Umbilical cord (tissue), 2 donors: ENCODE results near the gene RUNX1. TPM values are rescaled to one million over a fixed set of nuclear protein-coding genes. Genes with fewer than 3 reads are reported as not detected.

Experiments
- DNase-seq: peaks from one replicate; pipeline ENCODE4 v3.0.0-alpha.2; 2015; ENCODE audit warnings: low spot score
- total RNA-seq: library from RNA; depleted of rRNA; stranded (reverse); fragments of >200 nt; gene quantifications from one replicate; pipeline ENCODE4 v1.2.3, GENCODE V29; 2014; ENCODE audit warnings: low replicate concordance; ENCODE audit not compliant: insufficient read depth

The RUNX1 gene
- total RNA-seq, 1 donor from 2014 or later: 30.8 TPM

- DNase-seq: no peak
Measured at GRCh38 chr21:34857874-34858273, 191.2 kb downstream of the RUNX1 start.

- DNase-seq: no peak
Measured at GRCh38 chr21:34857122-34857713, 191.9 kb downstream of the RUNX1 start.

- DNase-seq: peak; percentile 55
Measured at GRCh38 chr21:34852448-34852847, 196.7 kb downstream of the RUNX1 start.

GRCh38 chr21:34850166-34850690 lies 198.9 kb downstream of the RUNX1 start:
- DNase-seq: no peak

DNA sequence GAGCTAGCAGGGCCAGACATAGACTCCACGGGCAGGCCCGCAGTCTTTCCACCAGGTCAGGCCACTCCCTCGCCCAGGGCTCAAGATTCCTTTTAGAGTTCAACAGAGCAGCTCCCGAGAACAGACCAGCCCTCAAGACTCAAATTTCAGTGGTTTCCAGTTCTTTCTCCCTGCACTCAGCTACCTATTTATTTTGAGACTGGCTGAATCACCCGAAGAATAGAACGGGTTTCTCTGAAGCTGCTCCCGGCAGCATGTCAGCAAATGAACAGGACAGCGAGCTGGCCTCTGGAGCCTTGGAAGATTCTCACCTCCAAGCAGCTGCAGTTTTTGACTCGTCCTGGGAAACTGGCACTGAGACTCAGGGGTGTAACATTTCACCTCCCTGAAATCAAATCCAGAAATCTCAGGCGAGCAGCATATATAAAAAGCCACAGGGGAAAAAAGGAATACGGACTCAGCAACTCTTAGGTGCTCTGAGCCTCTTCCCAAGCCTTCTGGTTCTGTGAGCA lies 202.4 kb downstream of the RUNX1 start:
- DNase-seq: peak; percentile 88

DNA sequence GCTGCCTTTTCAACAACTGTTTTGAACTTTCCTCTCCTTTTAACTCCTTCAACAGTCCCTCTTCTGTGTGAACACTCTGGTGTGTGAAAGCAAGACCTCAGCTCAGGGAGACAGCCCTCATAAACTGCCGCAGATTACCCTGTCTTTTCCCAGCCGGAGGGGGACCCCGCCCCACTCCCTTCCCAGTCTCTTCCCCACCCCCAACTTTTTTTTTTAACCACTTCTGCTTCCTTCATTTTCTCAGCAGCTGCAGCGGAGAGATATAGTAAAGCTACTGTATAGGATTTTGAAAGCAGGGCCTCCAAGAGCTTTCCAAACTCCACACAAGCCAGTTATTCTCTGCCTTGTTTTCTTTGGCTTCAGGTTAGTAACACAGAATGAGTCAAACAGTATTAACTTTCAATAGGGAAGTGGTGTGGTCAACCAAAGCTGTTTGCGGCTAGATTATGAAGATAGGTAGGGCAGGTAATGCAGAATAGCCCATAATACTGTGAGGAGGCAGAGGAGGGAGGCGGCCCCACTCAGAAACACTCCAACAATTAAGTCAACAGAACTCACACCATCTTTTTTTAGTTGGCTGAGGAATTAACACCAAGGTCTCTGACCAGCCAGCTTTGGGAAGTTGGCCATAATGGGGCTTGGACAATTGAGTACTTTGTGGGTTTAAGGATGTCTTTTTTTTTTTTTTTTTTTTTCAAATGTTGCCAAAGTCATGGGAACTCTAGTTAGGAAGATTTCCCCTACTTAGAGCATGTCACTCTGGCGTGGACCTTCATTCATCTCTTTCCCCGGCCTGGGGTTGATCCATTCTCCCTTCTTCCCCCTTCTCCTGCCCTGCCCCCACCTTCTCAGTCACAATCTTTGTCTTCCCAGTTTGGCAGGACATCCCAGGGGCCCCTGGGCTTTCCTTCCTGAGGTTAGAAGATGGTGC lies 203.3 kb downstream of the RUNX1 start:
- peak; percentile 78 for DNase-seq

GRCh38 chr21:34844924-34845238 lies 204.2 kb downstream of the RUNX1 start:
- DNase-seq: no peak

- no peak for DNase-seq
Measured at GRCh38 chr21:34844013-34844923, 204.8 kb downstream of the RUNX1 start.

DNA sequence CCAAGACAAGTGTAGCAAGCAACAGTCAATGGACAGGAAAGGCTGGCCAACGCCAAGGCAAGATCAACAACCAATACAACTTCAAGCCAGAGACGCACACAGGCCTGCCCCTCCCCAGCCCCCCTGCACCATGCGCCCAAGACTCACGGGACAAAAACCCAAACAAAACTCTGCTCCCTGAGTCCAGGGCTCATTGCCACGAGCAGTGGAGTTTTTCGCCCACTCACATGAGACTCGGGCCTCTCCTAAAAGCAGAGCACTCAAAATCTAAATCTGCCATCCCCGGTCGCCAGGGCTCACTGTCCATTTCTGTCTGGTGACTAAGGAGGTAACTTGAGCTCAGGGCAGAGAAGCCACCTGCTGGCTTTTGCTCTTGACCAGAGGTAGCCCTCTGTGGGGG lies 205.5 kb downstream of the RUNX1 start:
- no peak for DNase-seq

DNA sequence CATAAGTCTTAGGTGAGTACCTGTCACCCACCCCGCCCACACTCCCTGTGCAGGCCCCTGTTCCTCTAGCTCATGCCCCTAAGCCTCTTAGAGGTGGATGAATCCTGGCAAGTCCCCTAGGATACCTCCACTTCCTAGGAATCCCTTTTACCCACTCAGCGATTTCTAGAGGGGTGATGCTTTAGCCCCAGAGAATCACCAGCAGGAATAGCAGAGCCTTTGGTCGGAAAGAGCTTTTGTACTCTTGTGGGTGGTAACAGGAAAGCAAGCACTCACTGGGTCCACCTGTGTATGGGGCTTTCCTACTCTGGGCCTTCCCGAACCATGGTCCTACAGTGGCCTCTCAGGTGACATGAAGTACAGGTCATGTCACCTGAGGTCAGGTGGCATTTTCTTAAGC lies 207.9 kb downstream of the RUNX1 start:
- DNase-seq: no peak

DNA sequence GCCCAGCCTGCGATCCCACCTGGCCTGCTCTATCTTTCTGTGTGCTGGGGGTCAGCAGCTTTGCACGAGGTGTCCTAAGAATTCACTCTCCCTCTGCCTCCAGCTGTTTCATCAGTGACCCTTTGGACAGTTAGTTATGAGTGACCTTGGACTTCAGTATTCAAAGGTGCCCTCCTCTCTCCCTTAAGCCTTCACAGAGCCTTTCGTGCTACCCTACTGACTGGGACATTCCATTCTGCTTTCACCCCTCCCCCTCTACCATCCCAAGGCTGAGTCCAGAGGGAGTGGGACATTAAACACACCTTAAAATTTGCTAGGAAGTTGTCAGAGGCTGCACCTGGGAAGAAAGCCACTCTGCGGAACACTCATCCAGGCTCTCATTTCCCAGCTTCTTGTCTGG lies 208.4 kb downstream of the RUNX1 start:
- DNase-seq: no peak

DNA sequence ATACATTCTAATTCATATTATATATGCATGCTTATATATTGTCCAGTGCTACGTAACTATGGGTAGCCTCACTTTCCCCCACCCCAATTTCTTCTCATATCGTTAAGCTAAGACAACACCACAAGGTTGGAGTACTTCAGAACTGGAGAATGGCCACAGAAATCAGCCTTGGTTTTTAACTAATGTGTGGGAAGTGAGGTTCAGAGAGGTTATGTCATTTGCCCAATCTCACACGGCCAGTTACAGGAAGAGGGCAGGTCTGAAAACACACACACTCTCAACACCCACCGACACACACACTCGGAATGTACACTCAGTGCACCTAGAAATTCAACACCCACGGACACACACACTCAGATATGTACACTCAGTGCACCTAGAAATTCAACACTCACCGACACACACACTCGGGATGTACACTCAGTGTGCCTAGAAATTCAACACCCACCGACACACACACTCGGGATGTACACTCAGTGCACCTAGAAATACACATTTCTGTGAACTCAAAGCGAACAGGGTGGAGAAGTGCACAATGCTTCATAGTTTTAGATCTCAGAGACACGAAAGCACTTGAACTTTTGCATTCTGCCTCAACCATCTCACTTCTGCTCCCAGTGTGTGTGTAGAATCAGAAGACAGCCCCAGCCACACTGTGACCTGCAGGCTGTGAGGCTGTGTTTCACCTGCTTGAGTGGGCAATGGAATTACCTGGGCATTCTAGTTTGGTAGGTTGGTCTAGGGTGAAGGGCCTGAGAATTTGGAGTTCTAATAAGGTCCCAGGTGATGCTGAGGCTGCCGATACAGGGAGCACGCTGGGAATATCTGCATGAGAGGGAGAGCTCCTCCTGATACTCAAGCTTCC lies 209.9 kb downstream of the RUNX1 start:
- DNase-seq: no peak

DNA sequence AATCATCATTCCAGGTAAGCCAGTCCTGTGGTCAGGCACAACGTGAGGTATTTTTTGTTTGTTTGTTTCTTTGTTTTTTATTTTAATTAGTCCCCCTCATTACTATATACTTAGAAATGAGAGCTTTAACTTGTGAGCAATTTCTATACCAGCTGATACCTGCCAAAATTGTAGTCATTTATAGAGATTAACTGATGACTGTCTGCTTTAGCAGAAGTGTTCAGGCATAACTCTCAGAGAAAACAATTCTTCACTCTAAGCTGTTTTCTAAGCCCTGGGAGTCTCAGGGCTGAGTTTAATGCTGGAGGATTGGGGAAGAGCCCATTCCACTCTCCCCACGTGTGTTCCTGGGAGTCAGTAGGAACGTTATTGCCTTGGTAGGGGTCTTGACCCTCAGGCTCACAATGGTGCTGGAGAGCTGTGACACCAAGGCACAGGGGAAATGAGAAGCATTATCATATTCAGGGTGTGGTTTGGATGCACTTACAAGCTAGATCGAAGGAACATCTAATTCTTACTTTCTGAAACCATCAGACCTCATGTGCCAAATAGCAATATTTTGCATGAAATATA lies 212.1 kb downstream of the RUNX1 start:
- DNase-seq: peak; percentile 40

DNA sequence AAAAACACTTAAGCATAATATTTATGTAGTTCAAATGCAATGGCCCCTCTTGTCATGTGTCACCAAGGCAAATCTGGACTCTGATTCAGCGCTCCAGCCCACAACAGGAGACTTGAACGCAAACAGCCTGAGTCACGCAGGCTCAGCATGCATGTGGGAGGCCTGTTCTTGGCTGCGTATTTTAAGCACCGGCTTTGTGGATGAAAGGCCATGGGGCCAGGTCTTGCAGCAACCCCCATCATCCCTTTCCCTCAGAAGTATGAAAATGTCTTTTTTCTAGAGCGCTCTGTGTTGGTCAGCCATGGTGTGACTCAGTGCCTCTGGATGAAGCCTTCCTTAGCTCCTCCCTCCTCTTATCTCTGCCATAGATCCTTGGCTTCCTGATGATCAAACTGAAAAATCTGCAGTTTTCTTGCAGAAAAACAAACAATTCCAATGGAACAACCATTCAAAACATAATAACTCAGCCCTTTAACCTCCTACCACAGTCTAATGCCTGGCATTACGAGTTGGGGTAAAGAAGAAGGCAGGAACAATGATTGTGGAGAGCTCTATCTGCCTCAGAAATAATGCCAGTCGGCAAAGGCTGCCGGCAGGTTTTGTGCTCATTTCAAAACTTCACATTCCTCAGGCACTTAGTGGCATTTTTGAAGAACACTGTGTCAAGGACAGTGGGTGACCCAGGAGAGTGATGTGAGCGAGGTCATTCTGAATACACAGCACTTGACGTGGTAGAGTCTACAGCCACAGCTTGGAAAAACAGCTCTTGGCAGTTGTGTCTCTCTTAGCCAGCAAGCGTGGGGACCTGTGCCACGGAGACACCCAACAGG lies 212.8 kb downstream of the RUNX1 start:
- DNase-seq: peak; percentile 96

GRCh38 chr21:34835526-34835925 lies 213.6 kb downstream of the RUNX1 start:
- DNase-seq: no peak

DNA sequence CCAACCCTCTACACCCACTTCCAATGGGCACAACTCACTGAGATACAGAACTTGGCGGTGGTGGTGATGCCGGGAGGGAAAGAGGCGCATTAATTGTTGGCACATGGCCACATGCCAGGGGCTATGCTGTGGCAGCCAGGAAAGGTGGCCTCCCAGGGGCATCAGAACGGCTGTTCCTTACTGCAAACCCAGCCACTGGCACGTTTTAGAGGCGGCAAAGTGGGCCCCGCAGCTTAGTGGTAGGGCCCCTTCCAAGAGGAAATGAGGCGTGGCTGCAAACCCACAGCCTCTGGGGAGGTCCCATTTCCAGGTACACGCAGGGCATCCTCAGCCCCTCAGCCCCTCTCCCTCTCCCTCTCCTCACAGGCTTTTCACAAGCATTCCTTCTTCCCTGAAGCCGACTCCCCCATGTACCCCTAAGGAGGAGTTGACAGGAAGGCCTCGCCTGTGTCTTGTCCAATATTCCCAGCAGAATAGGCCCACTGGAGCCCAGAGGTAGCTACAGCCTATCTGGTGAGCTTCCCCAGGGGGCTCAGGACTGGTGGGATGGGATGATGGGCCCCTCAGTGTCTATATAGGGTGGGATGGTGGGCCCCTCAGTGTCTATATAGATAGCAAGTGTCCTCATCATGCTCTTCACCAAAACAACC lies 214.1 kb downstream of the RUNX1 start:
- DNase-seq: no peak

DNA sequence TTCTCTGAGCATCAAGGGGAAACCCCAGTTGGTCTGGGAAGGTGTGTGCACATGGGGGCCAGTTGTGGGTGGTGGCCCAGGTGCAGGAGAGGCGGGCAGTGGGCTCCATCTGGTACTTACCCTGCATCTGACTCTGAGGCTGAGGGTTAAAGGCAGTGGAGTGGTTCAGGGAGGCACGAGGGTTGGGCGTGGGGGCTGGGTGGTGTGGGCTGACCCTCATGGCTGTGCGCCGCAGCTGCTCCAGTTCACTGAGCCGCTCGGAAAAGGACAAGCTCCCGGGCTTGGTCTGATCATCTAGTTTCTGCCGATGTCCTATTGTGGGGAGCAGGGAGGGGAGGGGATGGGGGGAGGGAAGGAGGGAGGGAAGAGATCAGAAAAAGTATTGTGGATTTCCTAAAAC lies 214.8 kb downstream of the RUNX1 start:
- DNase-seq: no peak

DNA sequence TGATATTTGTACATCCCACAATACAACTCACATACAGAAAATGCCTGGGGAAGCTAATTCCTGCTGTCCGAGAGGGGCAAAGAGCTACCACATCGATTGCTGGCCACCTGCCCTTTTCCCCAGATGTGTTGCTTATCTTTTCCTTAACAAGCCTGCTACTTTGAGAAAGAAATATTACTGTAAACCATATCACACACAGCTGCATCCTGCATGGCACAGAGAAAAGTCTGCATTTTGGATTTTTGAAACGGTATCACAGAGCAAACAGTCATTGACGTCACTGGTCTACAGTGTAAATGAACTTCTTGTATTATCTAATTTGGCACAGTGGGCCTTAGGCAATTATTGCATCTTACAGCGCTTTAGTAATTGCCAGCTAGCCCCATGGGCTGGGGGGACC lies 215.6 kb downstream of the RUNX1 start:
- DNase-seq: no peak
